ENCODE measurements around the gene EEF1AKMT1. TPM values are rescaled to one million over a fixed set of nuclear protein-coding genes. Genes with fewer than 3 reads are reported as not detected.

EEF1AKMT1 gene
- total and polyA plus RNA-seq, 2 experiments from 2014 or later, result 3.2 to 7.6 TPM

- TF ChIP-seq, protein P1, sequence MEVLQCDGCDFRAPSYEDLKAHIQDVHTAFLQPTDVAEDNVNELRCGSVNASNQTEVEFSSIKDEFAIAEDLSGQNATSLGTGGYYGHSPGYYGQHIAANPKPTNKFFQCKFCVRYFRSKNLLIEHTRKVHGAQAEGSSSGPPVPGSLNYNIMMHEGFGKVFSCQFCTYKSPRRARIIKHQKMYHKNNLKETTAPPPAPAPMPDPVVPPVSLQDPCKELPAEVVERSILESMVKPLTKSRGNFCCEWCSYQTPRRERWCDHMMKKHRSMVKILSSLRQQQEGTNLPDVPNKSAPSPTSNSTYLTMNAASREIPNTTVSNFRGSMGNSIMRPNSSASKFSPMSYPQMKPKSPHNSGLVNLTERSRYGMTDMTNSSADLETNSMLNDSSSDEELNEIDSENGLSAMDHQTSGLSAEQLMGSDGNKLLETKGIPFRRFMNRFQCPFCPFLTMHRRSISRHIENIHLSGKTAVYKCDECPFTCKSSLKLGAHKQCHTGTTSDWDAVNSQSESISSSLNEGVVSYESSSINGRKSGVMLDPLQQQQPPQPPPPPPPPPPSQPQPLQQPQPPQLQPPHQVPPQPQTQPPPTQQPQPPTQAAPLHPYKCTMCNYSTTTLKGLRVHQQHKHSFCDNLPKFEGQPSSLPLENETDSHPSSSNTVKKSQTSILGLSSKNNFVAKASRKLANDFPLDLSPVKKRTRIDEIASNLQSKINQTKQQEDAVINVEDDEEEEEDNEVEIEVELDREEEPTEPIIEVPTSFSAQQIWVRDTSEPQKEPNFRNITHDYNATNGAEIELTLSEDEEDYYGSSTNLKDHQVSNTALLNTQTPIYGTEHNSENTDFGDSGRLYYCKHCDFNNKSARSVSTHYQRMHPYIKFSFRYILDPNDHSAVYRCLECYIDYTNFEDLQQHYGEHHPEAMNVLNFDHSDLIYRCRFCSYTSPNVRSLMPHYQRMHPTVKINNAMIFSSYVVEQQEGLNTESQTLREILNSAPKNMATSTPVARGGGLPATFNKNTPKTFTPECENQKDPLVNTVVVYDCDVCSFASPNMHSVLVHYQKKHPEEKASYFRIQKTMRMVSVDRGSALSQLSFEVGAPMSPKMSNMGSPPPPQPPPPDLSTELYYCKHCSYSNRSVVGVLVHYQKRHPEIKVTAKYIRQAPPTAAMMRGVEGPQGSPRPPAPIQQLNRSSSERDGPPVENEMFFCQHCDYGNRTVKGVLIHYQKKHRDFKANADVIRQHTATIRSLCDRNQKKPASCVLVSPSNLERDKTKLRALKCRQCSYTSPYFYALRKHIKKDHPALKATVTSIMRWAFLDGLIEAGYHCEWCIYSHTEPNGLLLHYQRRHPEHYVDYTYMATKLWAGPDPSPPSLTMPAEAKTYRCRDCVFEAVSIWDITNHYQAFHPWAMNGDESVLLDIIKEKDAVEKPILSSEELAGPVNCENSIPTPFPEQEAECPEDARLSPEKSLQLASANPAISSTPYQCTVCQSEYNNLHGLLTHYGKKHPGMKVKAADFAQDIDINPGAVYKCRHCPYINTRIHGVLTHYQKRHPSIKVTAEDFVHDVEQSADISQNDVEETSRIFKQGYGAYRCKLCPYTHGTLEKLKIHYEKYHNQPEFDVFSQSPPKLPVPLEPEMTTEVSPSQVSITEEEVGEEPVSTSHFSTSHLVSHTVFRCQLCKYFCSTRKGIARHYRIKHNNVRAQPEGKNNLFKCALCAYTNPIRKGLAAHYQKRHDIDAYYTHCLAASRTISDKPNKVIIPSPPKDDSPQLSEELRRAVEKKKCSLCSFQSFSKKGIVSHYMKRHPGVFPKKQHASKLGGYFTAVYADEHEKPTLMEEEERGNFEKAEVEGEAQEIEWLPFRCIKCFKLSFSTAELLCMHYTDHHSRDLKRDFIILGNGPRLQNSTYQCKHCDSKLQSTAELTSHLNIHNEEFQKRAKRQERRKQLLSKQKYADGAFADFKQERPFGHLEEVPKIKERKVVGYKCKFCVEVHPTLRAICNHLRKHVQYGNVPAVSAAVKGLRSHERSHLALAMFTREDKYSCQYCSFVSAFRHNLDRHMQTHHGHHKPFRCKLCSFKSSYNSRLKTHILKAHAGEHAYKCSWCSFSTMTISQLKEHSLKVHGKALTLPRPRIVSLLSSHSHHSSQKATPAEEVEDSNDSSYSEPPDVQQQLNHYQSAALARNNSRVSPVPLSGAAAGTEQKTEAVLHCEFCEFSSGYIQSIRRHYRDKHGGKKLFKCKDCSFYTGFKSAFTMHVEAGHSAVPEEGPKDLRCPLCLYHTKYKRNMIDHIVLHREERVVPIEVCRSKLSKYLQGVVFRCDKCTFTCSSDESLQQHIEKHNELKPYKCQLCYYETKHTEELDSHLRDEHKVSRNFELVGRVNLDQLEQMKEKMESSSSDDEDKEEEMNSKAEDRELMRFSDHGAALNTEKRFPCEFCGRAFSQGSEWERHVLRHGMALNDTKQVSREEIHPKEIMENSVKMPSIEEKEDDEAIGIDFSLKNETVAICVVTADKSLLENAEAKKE (CRISPR knock-in tag; IDR thresholded peaks at IDR 0.05), result no peak
- TF ChIP-seq EZH2 (IDR thresholded peaks at IDR 0.05; ENCODE audit: low read depth, unreplicated experiment) (no peak), EZH2phosphoT487 (IDR thresholded peaks at IDR 0.05; ENCODE audit: unreplicated experiment) (no peak), POLR2AphosphoS5 (IDR thresholded peaks at IDR 0.05; ENCODE audit: low read depth) (no peak), ZNF331 (CRISPR knock-in tag; IDR thresholded peaks at IDR 0.05; ENCODE audit: low read depth) (no peak), JUNB (IDR thresholded peaks at IDR 0.05; ENCODE audit: unreplicated experiment) (no peak), STAT1 (IDR thresholded peaks at IDR 0.05; ENCODE audit: unreplicated experiment) (no peak)
These were observed 8.5 kb upstream of the EEF1AKMT1 start (continued) for GRCh38 chr13:20782116-20782708.

GRCh38 chr13:20780317-20780716 is 6.6 kb upstream of the EEF1AKMT1 start:
- no peaks in the 10 kb centered on the region for H3K4me1 ChIP-seq (ENCODE audit: insufficient read depth)
- no peak overlapping the region for H3K4me2 ChIP-seq
- H3K36me3 ChIP-seq (ENCODE audit: insufficient read depth), result peaks cover 5% of the 10 kb centered on the region; the same call in 1 of the 2 replicates
- ATAC-seq (no peak), DNase-seq (ENCODE audit: low spot score) (no peak)
- H3K4me3 ChIP-seq, result no peak overlapping the region
- no peak overlapping the region for H3K27ac Mint-ChIP-seq
- no peak overlapping the region for H3K4me3 Mint-ChIP-seq
- no peaks in the 10 kb centered on the region for H3K9me3 Mint-ChIP-seq
- no peaks in the 10 kb centered on the region for H3F3A ChIP-seq (replicated peaks; ENCODE audit: low read depth)
- H3K79me2 ChIP-seq (replicated peaks; ENCODE audit: insufficient read depth), result no peaks in the 10 kb centered on the region
- H3K27me3 ChIP-seq (ENCODE audit: insufficient read depth), result no peaks in the 10 kb centered on the region
- H3K9me2 ChIP-seq (ENCODE audit: insufficient read depth), result no peaks in the 10 kb centered on the region
- no peak overlapping the region for H3K27ac ChIP-seq (ENCODE audit: low read depth)
- H2AFZ ChIP-seq, result no peak overlapping the region
- H3K36me3 Mint-ChIP-seq (ENCODE audit: low read depth), result peaks cover 21% of the 10 kb centered on the region
- H4K20me1 ChIP-seq (replicated peaks; ENCODE audit: insufficient read depth), result no peaks in the 10 kb centered on the region
- peaks cover 3% of the 10 kb centered on the region for H3K27me3 Mint-ChIP-seq (ENCODE audit: insufficient read depth, low read depth, poor library complexity)
- no peaks in the 10 kb centered on the region for H3K4me1 Mint-ChIP-seq
- TF ChIP-seq JUNB (IDR thresholded peaks at IDR 0.05; ENCODE audit: unreplicated experiment), result no peak
- no peak for TF ChIP-seq ZNF331 (CRISPR knock-in tag; IDR thresholded peaks at IDR 0.05; ENCODE audit: low read depth)
- no peak for TF ChIP-seq EZH2phosphoT487 (IDR thresholded peaks at IDR 0.05; ENCODE audit: unreplicated experiment)
- TF ChIP-seq ZNF114 (CRISPR knock-in tag; IDR thresholded peaks at IDR 0.05), result no peak
- TF ChIP-seq, protein P2, sequence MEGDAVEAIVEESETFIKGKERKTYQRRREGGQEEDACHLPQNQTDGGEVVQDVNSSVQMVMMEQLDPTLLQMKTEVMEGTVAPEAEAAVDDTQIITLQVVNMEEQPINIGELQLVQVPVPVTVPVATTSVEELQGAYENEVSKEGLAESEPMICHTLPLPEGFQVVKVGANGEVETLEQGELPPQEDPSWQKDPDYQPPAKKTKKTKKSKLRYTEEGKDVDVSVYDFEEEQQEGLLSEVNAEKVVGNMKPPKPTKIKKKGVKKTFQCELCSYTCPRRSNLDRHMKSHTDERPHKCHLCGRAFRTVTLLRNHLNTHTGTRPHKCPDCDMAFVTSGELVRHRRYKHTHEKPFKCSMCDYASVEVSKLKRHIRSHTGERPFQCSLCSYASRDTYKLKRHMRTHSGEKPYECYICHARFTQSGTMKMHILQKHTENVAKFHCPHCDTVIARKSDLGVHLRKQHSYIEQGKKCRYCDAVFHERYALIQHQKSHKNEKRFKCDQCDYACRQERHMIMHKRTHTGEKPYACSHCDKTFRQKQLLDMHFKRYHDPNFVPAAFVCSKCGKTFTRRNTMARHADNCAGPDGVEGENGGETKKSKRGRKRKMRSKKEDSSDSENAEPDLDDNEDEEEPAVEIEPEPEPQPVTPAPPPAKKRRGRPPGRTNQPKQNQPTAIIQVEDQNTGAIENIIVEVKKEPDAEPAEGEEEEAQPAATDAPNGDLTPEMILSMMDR (conservative IDR thresholded peaks at IDR 0.05; ENCODE audit: low read depth in 2 of 2), result no peak
- TF ChIP-seq, protein P3, sequence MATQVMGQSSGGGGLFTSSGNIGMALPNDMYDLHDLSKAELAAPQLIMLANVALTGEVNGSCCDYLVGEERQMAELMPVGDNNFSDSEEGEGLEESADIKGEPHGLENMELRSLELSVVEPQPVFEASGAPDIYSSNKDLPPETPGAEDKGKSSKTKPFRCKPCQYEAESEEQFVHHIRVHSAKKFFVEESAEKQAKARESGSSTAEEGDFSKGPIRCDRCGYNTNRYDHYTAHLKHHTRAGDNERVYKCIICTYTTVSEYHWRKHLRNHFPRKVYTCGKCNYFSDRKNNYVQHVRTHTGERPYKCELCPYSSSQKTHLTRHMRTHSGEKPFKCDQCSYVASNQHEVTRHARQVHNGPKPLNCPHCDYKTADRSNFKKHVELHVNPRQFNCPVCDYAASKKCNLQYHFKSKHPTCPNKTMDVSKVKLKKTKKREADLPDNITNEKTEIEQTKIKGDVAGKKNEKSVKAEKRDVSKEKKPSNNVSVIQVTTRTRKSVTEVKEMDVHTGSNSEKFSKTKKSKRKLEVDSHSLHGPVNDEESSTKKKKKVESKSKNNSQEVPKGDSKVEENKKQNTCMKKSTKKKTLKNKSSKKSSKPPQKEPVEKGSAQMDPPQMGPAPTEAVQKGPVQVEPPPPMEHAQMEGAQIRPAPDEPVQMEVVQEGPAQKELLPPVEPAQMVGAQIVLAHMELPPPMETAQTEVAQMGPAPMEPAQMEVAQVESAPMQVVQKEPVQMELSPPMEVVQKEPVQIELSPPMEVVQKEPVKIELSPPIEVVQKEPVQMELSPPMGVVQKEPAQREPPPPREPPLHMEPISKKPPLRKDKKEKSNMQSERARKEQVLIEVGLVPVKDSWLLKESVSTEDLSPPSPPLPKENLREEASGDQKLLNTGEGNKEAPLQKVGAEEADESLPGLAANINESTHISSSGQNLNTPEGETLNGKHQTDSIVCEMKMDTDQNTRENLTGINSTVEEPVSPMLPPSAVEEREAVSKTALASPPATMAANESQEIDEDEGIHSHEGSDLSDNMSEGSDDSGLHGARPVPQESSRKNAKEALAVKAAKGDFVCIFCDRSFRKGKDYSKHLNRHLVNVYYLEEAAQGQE (IDR thresholded peaks at IDR 0.05; ENCODE audit: unreplicated experiment), result no peak
- TF ChIP-seq, protein P4, sequence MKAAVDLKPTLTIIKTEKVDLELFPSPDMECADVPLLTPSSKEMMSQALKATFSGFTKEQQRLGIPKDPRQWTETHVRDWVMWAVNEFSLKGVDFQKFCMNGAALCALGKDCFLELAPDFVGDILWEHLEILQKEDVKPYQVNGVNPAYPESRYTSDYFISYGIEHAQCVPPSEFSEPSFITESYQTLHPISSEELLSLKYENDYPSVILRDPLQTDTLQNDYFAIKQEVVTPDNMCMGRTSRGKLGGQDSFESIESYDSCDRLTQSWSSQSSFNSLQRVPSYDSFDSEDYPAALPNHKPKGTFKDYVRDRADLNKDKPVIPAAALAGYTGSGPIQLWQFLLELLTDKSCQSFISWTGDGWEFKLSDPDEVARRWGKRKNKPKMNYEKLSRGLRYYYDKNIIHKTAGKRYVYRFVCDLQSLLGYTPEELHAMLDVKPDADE (IDR thresholded peaks at IDR 0.05), result no peak
- no peak for TF ChIP-seq CREB1 (CRISPR knock-in tag; IDR thresholded peaks at IDR 0.05; ENCODE audit: low read depth)

Data from GM23338 (cell line).